Lower leg skin (tissue), 3 donors: Measurements from ENCODE around the gene BICRAL.

Source experiments
- CTCF ChIP-seq, 3 donors: fragments of 450-650 bp; IDR thresholded peaks; one replicate each; pipeline ENCODE4 v1.5.1; 2016; ENCODE audit warnings: antibody characterized with exemption in 3 of 3, mild to moderate bottlenecking in 3 of 3, moderate library complexity in 2 of 3
- POLR2A ChIP-seq, 2 donors: fragments of 450-650 bp; IDR thresholded peaks; one replicate each; pipeline ENCODE4 v1.6.1; 2016 to 2017; ENCODE audit warnings: antibody characterized with exemption in 2 of 2, mild to moderate bottlenecking in 1 of 2, moderate library complexity in 1 of 2

DNA sequence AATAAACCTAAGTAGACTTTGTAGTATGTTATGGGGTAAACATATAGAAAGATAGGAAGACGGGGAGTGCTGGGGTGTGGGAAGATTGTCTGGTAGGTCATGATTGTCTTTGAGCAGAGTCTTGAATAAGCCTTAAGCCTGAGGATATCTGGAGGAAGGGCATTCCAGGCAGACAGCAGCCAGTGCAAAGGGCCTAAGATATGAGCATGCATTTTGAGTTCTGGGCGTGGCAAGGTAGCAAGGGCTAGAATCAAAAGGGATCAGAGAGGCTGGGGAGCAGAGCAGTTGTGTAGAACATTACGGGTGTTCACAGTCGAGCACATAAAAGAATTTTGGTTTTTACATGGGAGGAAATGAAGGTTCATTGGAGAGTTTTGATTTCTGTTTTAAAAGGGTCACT, 14.3 kb downstream of the BICRAL start:
- TF ChIP-seq POLR2A (IDR thresholded peaks at IDR 0.05) (no peak), CTCF (IDR thresholded peaks at IDR 0.05) (no peak)
